HG02943 (cell line): ENCODE results near the gene RBKS.

Experiments
- ATAC-seq: cut with Tn5 transposase; IDR thresholded peaks from one replicate; pipeline ENCODE4 v1.9.1; 2021; ENCODE audit warnings: mild to moderate bottlenecking, low read depth, moderate library complexity; ENCODE audit not compliant: unreplicated experiment

The RBKS gene

GRCh38 chr2:27738349-27739057, 151.7 kb downstream of the RBKS start:
- ATAC-seq = no peak

GRCh38 chr2:27737676-27738348, 152.4 kb downstream of the RBKS start:
- no peak for ATAC-seq

GRCh38 chr2:27736890-27737204, 153.3 kb downstream of the RBKS start:
- no peak for ATAC-seq

- no peak for ATAC-seq
These were observed 153.9 kb downstream of the RBKS start for GRCh38 chr2:27736031-27736889.

- ATAC-seq = no peak
These were observed 154.8 kb downstream of the RBKS start for GRCh38 chr2:27735263-27735904.

- no peak for ATAC-seq
These were observed 155.9 kb downstream of the RBKS start for GRCh38 chr2:27734305-27734704.
